Panc1 (cell line): Measurements from ENCODE around the gene CDC42.

Experiments
- POLR2AphosphoS5 ChIP-seq: IDR thresholded peaks from 2 replicates; pipeline ENCODE4 v1.6.1; 2012; ENCODE audit warnings: mild to moderate bottlenecking, low read depth, low read length, moderate library complexity
- SIN3A ChIP-seq: IDR thresholded peaks from 2 replicates; pipeline ENCODE4 v1.6.1; 2012; ENCODE audit warnings: low read depth, mild to moderate bottlenecking, low read length, moderate library complexity, borderline replicate concordance; ENCODE audit not compliant: insufficient read depth
- TF ChIP-seq, protein P1 (sequence below): fragments of 450-650 bp; IDR thresholded peaks from 2 replicates; pipeline ENCODE4 v1.5.1; 2017; ENCODE audit warnings: mild to moderate bottlenecking

DNA sequence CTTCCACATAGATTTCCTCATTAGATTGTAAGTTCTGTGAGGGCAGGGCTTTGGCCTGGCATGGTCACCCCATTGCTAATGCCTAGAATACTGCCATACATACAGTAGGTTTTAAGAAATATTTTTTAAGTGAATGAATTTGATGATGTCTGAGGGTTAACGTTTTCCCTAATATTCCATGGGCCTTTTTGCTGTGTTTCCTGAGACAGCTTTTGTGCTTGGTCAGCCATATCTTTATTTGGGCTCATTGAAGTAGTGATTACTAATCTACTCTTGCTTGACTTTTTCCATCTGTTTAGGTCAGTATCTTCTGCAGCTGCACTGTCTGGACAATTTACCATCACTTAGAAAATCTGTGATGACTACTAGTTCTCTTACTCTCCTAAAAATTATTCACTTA lies 3.5 kb downstream of the CDC42 start:
- TF ChIP-seq, protein P1, sequence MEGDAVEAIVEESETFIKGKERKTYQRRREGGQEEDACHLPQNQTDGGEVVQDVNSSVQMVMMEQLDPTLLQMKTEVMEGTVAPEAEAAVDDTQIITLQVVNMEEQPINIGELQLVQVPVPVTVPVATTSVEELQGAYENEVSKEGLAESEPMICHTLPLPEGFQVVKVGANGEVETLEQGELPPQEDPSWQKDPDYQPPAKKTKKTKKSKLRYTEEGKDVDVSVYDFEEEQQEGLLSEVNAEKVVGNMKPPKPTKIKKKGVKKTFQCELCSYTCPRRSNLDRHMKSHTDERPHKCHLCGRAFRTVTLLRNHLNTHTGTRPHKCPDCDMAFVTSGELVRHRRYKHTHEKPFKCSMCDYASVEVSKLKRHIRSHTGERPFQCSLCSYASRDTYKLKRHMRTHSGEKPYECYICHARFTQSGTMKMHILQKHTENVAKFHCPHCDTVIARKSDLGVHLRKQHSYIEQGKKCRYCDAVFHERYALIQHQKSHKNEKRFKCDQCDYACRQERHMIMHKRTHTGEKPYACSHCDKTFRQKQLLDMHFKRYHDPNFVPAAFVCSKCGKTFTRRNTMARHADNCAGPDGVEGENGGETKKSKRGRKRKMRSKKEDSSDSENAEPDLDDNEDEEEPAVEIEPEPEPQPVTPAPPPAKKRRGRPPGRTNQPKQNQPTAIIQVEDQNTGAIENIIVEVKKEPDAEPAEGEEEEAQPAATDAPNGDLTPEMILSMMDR, result no peak
- no peak for TF ChIP-seq POLR2AphosphoS5
- no peak for TF ChIP-seq SIN3A
